Stimulated activated CD4-positive, alpha-beta T cell treated with anti-CD3 and anti-CD28 coated beads, Interleukin-1b, Interleukin-23, amount 100 ng/mL, for 4 hours (primary cell): ENCODE data around the gene ALDH4A1.

ENCODE experiments used
- DNase-seq, 2 donors: peaks; one replicate each; pipeline ENCODE4 v3.0.0-alpha.2; 2020; ENCODE audit warnings: low read depth in 2 of 2

ALDH4A1 gene

DNA sequence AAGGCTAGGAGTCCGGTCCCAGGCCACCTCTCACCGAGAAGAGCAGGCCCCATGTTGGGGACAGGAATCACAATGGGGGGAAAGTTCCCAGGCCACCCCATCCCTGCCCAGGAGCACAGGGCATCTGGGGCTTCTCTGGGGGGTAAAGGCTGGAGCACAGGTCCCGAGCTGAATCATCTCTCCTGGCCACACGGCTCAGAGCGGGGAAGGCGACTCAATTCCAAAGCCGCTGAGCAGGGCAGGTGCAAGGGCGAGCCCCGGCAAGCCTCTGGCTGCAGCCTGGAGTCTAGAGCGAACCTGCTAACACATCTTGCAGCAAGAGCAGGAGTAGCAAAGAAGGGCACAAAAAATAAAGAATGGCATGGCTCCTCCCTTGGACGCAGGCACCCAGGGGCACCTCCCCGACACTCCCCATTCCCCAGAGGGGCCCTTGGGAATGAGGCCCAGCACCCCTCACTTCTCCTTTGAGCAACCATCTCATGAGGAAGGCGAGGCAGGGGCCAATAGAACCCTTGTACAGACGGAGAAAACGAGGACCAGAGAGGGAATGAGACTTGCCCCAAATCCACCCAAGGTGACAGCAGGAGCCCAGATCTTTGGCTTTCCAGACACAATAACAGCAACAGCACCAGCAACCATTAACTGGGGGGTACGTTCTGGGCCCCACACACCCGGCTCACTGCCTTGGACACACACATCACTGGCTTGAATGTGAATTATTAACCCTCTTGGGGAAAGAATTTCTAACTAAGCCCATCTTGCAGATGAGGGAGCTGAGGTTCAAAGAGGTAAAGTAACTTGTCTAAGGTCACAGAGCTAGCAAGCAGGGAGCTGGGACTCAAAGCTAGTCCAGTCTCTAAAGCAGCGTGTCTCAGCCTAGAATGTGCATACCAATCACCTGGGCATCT lies 20.7 kb upstream of the ALDH4A1 start:
- DNase-seq = no peak

DNA sequence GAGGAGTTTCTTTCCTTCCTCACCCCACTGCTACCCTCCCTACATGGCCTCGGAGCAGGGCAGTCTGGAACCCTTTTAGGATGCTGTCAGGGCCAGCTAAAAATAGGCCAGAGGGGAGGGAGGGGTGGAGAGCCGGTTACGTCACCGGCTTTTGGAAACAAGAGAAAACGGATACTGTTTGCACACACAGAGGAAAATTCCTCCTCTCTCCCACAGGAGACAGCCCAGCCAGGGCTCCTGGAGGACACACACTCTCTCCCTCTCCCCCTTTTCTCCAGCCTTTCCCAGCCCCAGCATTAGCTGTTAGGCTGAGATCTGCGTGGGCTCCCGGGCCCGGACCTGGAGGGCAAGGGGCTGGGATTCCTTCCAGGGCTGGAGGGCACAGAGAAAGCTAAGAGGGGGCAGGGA lies 20.0 kb upstream of the ALDH4A1 start:
- no peak for DNase-seq

DNA sequence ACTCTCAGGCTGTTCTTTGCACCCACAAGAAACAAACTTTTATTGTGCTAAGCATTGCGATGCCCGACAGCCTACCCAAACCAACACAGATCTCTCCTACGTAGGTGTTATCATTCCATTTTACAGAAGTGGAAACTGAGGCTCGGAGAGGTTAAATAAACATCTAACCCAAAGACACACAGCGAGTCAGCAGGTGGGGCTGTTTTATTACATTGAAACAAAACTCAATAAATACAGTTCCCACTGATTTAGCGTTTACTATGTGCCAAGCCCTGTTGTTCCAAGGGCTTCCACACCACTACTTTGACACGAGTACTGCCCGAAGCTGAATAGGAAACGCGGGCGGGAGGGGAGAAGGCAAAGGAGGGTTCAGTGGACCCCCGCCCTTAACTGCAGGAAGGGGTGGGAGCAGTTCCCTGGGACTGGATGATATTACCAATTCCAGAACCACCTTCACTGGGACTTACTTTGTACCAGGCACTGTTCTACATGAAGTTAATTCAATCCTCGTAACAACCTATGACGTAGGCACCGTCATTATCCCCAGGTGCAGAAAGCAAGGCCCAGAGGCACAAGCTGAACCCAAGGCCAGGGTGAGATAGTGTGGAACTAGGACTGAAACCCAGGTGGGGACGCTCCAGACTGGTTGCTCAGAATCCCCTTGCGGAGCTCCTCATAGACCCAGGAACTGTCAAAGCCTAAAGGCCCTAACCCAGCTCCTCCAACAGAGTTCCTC lies 19.3 kb upstream of the ALDH4A1 start:
- no peak for DNase-seq

DNA sequence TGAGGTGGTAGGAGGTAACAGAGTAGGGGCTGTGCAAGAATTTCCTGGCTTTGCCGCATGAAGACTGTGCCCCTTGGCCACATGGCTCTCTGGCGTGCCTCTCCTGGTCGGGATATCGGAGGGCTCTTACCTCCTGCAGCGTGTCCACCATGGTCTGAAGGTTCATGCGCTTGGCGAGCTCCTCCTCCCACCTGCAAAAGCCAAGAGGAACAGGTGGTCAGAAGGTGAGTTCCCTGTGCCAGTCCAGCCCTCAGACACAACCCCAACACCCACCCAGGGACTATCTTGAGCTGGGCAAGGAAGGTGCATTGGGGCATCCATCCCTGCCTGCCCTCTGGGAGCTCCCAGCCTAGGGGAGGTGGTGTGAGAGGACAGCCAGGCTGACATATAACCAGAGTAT lies 18.6 kb upstream of the ALDH4A1 start:
- no peak for DNase-seq

DNA sequence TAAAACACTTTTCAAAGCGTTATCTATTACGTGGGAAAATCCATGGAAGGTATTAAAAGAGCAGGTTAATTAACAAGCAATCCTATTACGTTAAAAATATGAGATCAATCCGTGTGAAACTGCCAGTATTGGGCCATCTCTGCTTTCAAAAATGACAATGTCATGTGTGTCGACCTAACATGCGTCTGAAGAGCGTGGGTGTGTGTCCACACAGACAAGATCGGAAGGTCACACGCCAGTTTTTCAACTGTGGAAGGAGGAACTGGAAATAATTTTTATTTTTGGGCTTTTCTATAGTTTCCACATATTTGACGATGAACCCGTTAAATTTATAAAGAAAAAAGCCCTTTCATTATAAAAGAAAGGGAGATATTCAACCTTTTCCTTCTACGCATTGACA lies 17.6 kb upstream of the ALDH4A1 start:
- no peak for DNase-seq

DNA sequence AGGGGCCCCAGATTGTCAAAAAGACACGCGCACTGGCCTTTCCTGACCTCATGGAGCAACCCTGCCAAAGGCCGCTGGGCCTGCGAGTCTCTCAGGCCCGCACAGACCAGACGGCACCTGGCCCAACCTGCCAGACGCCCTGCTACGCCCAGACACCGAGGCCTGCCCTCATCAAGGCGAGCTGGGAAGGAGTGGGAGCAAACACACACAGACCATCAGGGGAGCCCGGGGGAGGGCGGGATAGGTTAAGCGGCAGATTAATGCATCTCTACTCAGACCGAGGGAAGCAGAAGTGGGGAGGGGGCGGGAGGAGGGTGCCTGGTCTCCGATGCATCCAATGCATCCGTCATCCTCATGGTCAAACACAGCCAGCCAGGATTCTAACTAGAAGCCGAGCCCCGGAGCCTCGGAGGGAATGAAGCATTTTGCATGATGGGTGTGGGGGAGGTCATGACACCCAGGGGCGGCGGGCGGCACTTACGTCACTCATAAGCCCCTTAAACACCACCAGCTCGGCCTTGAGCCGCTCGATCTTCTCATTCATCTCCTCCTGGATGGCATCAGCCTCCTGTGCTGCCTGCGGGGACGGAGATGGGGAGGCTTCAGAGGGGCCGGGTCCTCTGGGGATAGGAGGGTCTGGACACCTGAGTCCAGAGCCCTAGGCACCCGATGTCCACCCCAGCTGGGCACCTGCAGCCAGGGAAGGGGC lies 17.0 kb upstream of the ALDH4A1 start:
- DNase-seq = no peak

DNA sequence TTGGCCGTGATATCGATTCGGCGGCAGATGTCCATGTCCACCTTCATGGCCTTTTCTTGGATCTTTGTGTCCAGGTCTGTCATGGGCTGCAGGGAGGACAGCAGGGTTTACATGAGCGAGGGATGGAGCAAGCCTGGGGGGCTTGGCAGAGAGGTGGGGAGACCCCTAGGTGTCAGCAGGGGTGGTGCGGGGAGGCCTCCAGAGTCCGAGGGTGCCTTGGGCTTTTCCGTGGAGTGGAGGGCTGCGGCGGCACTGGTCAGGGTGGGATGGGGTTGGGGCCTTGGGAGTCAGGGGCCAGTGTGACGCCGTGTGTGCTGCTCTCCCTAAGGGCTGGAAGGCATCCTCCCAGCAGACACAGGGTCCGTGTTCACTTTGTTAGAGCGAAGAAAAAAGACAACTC lies 16.1 kb upstream of the ALDH4A1 start:
- DNase-seq = no peak

DNA sequence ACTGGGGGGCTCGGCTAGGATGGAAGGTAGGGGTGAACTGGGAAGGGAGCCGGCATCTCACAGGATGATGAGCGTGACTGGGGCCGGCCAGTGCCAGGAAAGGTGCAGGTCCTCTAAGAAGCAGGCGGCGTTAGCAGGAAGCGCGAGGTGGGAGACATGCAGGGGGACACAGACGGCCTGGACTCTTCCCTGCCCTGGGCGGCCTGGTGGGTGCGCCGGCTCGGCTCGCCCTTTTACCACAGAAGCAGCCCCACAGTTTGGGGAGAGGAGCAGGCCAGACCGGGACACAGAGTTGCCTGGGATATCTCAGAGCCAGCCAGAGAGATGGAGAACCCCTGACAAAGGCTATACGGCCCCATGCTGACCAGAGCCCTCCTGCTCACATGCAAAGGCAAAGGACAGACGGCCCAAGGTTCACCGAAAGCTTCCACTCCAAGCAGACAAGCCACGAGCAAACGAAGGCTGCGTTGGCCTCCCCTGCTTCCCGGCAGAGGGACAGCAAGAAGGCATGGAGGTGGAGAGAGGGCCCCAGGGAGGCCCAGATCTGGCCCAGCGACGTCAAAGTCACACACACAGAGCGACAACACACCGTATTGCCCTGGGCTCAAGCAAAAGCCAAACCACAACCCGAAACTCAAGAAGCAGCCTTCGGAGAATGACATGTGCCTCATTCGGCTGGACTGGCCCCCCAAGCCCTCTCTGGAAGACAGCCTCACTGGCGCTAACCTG lies 14.9 kb upstream of the ALDH4A1 start:
- no peak for DNase-seq

DNA sequence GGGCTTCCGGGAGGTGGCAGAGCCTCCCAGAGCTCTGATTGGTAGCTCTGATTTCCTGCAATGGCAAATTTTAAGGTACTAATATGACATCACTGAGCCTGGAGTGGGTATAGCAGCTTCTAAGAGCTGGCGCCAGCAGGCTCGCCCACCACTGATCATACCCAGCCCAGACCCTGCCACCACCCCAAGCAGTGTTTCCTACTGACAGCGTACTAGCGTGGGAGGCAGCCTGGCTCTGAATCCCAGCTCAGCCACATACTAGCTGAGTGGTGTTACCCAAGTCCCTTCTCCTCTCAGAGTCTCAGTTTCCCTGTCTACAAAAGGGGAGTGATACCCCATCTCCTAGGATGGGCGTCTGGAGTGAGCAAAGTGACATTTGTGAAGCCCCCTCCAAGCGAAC lies 13.0 kb upstream of the ALDH4A1 start:
- no peak for DNase-seq

DNA sequence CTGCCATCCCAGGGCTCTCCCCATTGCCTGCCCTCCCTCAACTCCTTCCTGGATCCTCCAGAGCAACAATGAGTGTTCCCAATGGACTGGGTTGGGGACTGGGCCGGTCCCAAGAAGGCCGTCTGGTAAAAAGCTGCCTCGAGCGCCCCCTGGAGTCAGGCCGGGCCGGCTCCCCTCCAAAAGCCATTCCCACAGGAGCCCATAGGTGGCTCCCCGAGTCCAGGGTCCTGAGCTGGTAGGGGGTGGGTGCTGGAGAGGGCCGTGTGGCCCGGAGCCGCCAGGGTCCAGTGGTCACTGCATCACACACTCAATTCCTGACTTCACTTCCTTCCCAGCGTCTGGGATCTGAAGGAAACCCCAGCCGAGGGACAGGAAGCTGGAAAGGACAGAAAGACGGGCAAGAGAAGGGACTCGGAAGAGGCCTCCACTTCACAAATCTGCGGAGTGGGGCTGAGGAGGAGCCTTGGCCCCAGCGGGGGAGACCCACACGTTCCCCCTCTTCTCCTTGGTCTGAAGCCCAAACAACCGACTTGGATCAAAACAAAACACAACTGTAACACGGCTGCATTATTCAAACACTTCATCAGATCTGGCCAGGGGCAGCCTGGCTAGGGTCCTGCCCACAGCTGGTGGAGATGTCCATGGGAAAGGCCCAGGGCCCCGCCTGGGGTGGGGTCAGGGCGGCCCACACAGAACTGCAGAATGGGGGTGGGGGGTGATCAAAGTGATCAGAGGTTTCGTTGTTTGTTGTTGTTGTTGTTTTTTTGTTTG lies 10.9 kb upstream of the ALDH4A1 start:
- DNase-seq = peak; percentile 75 to 76

DNA sequence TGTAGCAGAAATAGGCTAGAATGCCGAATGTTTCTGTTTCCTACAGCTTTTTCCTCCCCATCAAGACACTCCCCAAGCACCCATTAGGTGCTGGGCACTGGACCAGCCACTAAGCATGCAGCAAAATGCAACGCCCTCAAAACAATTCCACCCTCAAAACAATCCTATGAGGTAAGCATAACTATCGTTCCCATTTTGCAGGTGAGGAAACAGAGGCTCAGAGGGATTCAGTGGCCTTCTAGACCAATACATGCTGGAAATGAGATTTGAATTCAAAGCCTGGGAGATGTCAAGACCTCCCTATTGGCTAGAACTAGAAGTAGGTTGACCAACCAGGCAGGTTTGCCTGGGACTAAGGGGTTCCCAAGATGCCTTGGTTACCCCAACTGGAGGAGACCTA lies 10.2 kb upstream of the ALDH4A1 start:
- DNase-seq = no peak

DNA sequence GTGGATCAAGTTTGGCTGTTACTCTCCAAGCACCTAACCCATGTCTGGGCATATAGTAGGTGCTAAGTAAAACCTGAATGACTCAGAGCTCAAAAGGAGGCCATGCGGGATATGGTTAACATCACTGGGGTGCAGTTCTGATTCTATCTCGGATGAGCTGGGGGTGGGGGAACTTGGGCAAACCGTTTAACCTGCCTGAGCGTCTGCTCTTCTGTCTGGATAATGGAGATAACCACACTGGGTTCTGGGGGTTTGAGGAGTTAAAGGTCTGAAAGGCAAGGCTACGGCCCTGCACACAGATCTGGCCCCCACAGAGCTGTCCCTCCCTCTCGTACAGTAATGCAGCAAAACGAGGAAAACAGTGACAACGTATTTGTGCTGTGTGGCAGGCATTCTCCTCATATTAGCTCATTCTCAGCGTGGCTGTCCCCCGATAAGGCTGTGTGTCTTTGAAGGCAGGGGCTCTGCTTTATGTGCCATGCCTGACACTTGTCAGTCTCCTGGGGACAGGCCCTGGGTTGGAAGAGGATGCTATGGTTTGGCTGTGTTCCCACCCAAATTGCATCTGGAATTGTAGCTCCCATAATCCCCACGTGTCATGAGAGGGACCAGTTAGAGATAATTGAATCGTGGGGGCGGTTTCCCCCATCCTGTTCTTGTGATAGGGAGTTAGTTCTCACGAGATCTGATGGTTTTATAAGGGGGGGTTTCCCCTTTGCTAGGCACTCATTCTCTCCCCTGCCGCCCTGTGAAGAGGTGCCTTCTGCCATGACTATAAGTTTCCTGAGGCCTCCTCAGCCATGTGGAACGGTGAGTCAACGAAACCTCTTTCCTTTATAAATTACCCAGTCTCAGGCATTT lies 6.8 kb upstream of the ALDH4A1 start:
- no peak for DNase-seq

DNA sequence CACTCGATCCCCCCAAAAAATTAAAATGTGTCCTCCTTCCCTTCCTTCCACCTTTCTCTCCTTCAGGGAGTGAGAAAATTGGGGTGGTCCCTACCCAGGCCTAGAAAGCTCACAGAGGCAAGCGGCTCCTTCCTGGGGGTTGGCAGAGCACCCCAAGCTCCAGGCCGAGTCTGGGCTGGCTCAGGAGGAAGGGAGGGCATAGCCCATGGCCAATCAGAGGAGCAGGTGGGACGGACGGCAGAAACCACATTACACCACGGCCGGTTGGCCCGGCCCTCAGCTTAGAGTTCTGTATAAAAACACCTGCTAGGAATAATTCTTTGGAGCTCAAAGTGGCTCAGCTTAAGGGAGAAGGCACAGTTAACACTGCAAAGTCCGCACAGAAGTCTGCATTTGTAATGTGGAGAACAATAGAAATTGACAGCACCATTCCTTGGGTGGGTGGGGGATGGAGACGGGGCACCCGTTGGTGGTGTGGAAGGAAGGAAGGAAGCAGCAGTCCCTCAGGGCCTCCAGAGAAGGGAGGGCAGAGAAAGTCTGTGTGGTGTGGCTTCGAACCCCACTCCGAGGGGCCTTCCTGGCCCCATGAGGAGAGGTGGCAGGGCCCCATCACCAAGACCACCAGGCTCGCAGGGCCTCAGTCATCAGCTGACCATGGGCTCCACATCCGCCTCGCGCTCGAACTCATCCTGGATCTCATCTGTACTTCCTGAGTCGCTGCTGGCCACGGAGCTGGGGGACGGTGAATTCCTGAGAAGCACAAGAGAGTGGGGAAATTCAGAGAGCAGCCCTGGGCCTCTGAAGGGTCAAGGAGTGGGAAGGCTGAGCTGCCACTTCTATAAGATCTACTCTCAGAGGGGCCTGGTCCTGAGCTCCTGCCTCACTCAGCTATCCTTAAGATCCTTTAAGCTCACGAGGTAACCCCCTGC lies 5.8 kb upstream of the ALDH4A1 start:
- no peak for DNase-seq

DNA sequence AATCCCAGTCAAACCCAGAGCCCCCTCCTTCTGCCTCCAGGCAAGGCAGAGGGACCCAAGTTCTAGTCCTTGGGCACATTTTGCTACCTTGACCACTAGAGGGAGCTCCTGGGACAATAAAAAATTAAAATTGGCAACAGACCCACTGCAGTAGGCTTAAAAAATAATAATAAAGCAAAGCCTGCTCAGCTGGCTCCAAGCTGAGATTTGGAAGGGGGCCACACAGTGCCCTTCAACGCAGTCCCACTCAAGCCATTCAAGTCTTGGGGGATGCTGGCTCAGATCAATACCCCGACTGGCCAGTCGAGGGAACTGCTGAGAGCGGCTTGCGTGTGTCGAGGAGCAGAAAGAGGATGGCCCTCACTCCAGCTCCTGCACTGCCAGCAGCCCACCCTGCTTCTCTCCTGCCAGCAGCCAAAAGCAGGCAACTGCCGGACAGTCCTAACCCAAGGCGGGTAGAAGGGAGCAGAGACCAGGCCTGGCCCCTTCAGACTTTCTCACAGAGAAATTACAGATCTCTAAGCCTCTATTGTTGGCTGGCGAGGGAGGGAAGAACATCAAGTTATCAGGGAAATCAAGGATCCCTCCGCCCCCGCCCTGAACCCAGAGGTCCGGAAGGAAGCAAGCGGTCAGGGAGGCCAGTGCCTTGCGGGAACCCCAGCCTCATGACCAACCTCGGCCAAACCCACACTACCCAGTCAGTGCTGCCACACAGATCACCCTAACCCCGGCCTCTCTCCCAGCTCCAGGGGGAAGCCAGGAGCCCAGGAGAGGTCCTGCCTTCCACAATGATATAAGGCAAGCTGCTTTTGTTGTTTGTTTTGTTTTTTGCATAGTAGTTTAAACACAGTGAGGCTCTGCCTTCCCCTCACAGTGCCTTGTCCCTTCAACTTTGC lies 4.9 kb upstream of the ALDH4A1 start:
- DNase-seq = peak; percentile 20 to 69

DNA sequence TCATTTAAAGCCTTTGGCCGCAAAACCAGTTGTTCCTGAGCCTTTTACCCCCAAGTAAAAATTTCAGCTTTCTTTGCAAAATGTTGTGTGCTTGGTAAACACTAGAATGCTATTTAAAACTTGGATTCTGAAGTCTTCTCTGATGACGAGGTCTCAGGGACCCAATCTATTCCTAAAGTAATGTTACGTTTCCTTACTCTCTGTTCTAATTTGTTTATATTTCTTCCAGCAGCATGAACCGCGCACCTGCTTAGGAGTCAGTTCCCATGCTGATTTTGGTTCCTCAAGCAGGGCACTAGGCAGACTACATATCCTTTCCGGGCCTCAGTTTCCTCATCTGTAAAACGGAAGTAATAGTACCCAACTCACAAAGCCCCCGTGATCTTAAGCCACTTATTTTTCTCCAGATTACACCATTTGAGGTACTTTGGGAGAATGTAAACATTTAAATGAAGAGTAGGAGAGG lies 969 bp upstream of the ALDH4A1 start:
- no peak for DNase-seq

DNA sequence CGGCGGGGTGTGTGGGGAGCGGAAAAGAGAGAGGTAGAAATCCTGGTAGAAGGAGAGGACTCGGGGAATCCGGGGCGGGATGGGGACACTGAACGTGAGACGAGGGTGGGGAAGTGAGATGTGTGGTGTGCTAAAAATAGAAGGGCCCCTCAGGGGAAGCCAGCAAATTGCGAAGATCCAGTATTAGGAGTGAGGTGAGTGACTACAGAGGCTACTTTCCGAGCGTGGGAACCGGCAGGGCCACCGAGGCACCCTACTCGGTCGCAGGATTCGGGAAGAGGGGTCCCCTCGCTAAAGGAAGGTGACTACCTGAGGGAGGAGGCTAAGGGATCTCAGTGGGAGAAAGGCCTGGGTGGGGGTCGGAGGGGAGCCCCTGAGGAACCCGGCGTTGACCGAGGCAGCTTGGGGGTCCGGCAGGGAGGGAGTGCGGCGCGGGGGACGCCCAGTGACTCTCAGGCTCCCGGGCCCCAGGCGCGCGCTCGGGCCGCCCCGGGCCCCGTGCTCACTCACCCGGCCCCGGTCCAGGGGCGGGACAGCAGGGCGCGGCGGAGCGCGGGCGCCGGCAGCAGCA lies 318 bp downstream of the ALDH4A1 start:
- no peak for DNase-seq

DNA sequence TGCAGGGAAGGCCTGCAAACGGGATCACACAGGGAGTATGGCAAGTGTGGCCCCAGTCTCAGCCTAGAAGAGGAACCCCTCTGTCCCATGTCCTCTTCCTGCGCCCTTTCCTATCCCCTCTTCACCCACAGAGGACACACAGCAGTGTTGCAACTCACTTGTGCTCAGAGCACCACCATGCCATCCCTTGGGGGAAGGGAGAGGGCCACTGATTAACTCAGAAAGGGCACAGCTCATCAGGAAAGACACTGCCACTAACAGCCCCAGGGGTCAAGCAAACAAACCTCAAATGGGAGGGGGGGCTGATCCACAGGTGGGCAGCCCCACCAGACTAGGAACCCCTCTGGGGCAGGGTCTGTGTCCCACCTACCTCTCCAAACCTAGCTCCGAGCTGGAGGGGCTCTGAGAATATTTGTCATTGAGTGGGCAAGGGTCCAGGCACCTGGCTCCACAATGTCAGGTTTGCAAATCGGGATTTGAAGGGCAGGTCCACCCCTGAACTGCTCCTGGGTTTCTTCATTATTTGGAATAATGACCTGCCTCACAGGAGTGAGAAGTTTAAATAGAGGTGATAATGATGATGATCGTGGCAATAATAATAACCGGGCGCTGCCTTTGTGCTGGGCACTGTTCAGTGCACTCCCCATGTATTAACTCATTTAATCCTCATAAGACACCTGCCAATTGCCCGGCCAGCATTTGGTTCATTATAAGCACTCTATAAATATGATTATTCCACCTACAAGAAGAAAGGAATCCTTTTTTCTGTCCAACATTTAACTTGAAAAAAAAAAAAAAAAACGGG lies 1.0 kb downstream of the ALDH4A1 start:
- DNase-seq = no peak
